Mucosa of descending colon (tissue), 3 donors: Measurements from ENCODE around the gene TAF3. TPM values are rescaled to one million over a fixed set of nuclear protein-coding genes. Genes with fewer than 3 reads are reported as not detected.

Experiments used
- ATAC-seq: fragments of 200-7000 bp; cut with Tn5 transposase; one replicate; pipeline ENCODE4 v1.9.1; 2020; ENCODE audit warnings: mild to moderate bottlenecking, moderate library complexity
- DNase-seq, 3 donors: peaks; one replicate each; pipeline ENCODE4 v3.0.0-alpha.2; 2020
- H3K36me3 ChIP-seq: fragments of 200-600 bp; one replicate; pipeline ENCODE4 v1.8.0; 2021; ENCODE audit warnings: low read depth, mild to moderate bottlenecking
- H3K4me1 ChIP-seq: fragments of 200-600 bp; one replicate; pipeline ENCODE4 v1.8.0; 2021; ENCODE audit warnings: low read depth, mild to moderate bottlenecking
- H3K4me3 ChIP-seq: fragments of 200-600 bp; one replicate; pipeline ENCODE4 v1.8.0; 2021; ENCODE audit warnings: mild to moderate bottlenecking
- H3K9me3 ChIP-seq: fragments of 200-600 bp; one replicate; pipeline ENCODE4 v1.8.0; 2021; ENCODE audit warnings: mild to moderate bottlenecking
- CTCF ChIP-seq: fragments of 200-600 bp; IDR thresholded peaks from one replicate; pipeline ENCODE4 v1.8.0; 2022; ENCODE audit warnings: antibody characterized with exemption, mild to moderate bottlenecking
- intact Hi-C, 2 donors: fragments of 100-400 bp; cut with DNase I in 1 of 2; cut with micrococcal nuclease in 1 of 2; formaldehyde crosslinking; loops; one replicate each; pipeline versions ENCODE4 v1.11.0 to v1.11.1; 2022; cut with DNase I, micrococcal nuclease
- total RNA-seq, 3 donors: library from RNA; stranded (reverse); fragmentation: NEBNext Ultra II Directional in 2 of 3; extraction: Animal tissue kit (Norgen Biotek cat#: 25700) in 2 of 3; gene quantifications; one replicate each; pipeline versions ENCODE4 v1.2.1 to v1.2.4, GENCODE V29; 2021 to 2023
- donor health status: DM: no; HTN: no; CAD: no; lungs with moderate emphysema.
- donor health status: DM: no; HTN: no; CAD: no.
- donor health status: DM: no; HTN: yes; CAD: no.

TAF3 gene
- total RNA-seq, 3 donors from 2014 or later, result 5.5 to 17.2 (median 6.0) TPM

GRCh38 chr10:7853226-7853842, 35.0 kb downstream of the TAF3 start:
- no peak for TF ChIP-seq CTCF
- no peak overlapping the region for H3K4me3 ChIP-seq
- no peaks in the 10 kb centered on the region for H3K36me3 ChIP-seq
- intact Hi-C loops, result no loop called here
- ATAC-seq (no peak), DNase-seq (no peak)
- H3K4me1 ChIP-seq, result no peaks in the 10 kb centered on the region
- H3K9me3 ChIP-seq, result no peaks in the 10 kb centered on the region

- TF ChIP-seq CTCF, result no peak
- no peak for ATAC-seq
These were observed 35.6 kb downstream of the TAF3 start for GRCh38 chr10:7853890-7854289.

GRCh38 chr10:7855205-7855604, 36.9 kb downstream of the TAF3 start:
- intact Hi-C loops, result no loop called here
- Histone ChIP-seq H3K9me3 (no peaks in the 10 kb centered on the region), H3K4me1 (no peaks in the 10 kb centered on the region), H3K36me3 (no peaks in the 10 kb centered on the region), H3K4me3 (no peak overlapping the region)
- ATAC-seq, result no peak
- DNase-seq, result no peak
- no peak for TF ChIP-seq CTCF

More at GRCh38 chr10:7853890-7854289, 35.6 kb downstream of the TAF3 start:
- intact Hi-C loops, result no loop called here
- Histone ChIP-seq H3K9me3 (no peaks in the 10 kb centered on the region), H3K4me3 (no peak overlapping the region), H3K4me1 (no peaks in the 10 kb centered on the region), H3K36me3 (no peaks in the 10 kb centered on the region)
- no peak for DNase-seq

DNA sequence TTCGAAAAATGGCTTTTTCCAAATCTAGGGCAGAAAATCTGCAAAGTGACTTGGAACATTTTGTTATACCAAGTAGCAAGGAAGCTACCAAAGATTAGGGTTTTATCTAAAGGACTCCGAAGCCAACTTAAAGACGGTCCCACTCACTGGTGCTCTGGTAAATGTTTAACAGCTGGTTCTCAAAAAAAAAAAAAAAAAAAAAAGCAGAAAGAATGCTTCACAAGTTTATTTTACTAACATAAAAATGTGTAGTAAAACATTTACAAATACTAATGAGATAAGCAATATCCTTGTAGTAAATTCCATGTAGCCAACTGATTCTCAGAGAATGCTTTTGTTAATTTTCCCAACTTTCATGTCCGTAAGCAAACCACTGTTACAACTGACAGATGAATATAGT, 38.4 kb downstream of the TAF3 start:
- no peak overlapping the region for H3K4me3 ChIP-seq
- no peak for TF ChIP-seq CTCF
- intact Hi-C loops, result no loop called here
- ATAC-seq (no peak), DNase-seq (no peak)
- H3K36me3 ChIP-seq, result no peaks in the 10 kb centered on the region
- peaks cover 9% of the 10 kb centered on the region for H3K9me3 ChIP-seq
- H3K4me1 ChIP-seq, result no peaks in the 10 kb centered on the region

DNA sequence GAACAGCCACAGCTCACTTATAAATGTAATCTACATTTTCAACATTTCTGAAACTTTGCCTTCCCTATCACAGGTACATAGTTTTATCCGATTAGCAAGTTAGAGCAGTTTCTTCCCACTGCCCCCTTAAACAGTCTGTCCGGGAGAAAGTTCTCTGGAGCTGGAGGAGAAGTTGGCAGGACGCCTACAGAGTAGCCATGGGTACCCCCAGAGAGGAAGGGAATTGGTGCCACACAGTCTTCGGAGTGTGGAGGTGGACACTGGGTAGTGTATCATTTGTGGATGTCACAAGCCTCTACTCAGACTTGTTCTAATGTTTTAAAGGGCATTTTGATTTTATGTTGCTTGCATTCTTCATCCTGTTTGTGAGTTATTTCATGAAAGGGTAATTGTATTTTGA, 39.0 kb downstream of the TAF3 start:
- no peak for ATAC-seq
- Histone ChIP-seq H3K9me3 (peaks cover 15% of the 10 kb centered on the region), H3K4me3 (no peak overlapping the region), H3K4me1 (no peaks in the 10 kb centered on the region), H3K36me3 (no peaks in the 10 kb centered on the region)
- intact Hi-C loops, result no loop called here
- no peak for TF ChIP-seq CTCF
- DNase-seq, result no peak
